Tibial nerve (tissue), 4 donors: Measurements from ENCODE around the gene SGPL1.

Experiments used
- CTCF ChIP-seq, 5 experiments: fragments of 200-600 bp in 3 of 5; fragments of 450-650 bp in 2 of 5; sonication (generic) in 3 of 5; IDR thresholded peaks; one replicate each; pipeline ENCODE4 v1.5.1; 2016 to 2019; ENCODE audit warnings: antibody characterized with exemption in 5 of 5, mild to moderate bottlenecking in 3 of 5, moderate library complexity in 2 of 5
- EP300 ChIP-seq, 2 donors: sonication (generic); formaldehyde crosslinking; IDR thresholded peaks; one replicate each; pipeline ENCODE4 v1.6.1; 2017; ENCODE audit warnings: antibody characterized with exemption in 2 of 2, mild to moderate bottlenecking in 1 of 2
- POLR2A ChIP-seq, 2 donors: fragments of 450-650 bp; IDR thresholded peaks; one replicate each; pipeline ENCODE4 v1.6.1; 2017; ENCODE audit warnings: antibody characterized with exemption in 2 of 2, mild to moderate bottlenecking in 2 of 2, moderate library complexity in 2 of 2

- TF ChIP-seq POLR2A (IDR thresholded peaks at IDR 0.05): no peak
- TF ChIP-seq CTCF (IDR thresholded peaks at IDR 0.05): no peak
- no peak for TF ChIP-seq EP300 (IDR thresholded peaks at IDR 0.05)
Observed at GRCh38 chr10:70829543-70829942, 13.8 kb downstream of the SGPL1 start.
